GM23338 (cell line): ENCODE measurements around the gene SUCLG2. TPM values are rescaled to one million over a fixed set of nuclear protein-coding genes. Genes with fewer than 3 reads are reported as not detected.
A peak's percentile ranks its signal among the peaks of the same experiment; 100 is the strongest.

Experiments
- ATAC-seq: fragments of 200-7000 bp; cut with Tn5 transposase; 3 replicates; pipeline ENCODE4 v1.9.1; 2020
- DNase-seq: peaks from one replicate; pipeline ENCODE4 v3.0.0-alpha.2; 2015; ENCODE audit warnings: low spot score
- H2AFZ ChIP-seq: fragments of 200-600 bp; sonication (generic); 2 replicates; pipeline ENCODE4 v1.8.0; 2016; ENCODE audit warnings: antibody characterized with exemption, mild to moderate bottlenecking, moderate library complexity
- H3F3A ChIP-seq: fragments of 200-600 bp; sonication (generic); replicated peaks from 2 replicates; pipeline ENCODE4 v1.8.0; 2017; ENCODE audit warnings: antibody characterized with exemption, mixed run types, low read depth
- H3K27ac ChIP-seq: fragments of 200-600 bp; sonication (generic); 2 replicates; pipeline ENCODE4 v1.6.1; 2016; ENCODE audit warnings: low read depth
- H3K27me3 ChIP-seq: fragments of 200-600 bp; sonication (generic); 2 replicates; pipeline ENCODE4 v1.8.0; 2016; ENCODE audit warnings: mild to moderate bottlenecking, mixed run types, moderate library complexity; ENCODE audit not compliant: insufficient read depth
- H3K36me3 ChIP-seq: fragments of 200-600 bp; sonication (generic); 2 replicates; pipeline ENCODE4 v1.8.0; 2016; ENCODE audit warnings: mild to moderate bottlenecking; ENCODE audit not compliant: insufficient read depth
- H3K4me1 ChIP-seq: fragments of 200-600 bp; sonication (generic); 2 replicates; pipeline ENCODE4 v1.8.0; 2016; ENCODE audit warnings: mild to moderate bottlenecking, moderate library complexity; ENCODE audit not compliant: insufficient read depth
- H3K4me2 ChIP-seq: fragments of 200-600 bp; sonication (generic); 2 replicates; pipeline ENCODE4 v1.7.1; 2017; ENCODE audit warnings: mixed run types
- H3K4me3 ChIP-seq: fragments of 200-600 bp; sonication (generic); 2 replicates; pipeline ENCODE4 v1.6.1; 2016; ENCODE audit warnings: mixed run types
- H3K79me2 ChIP-seq: fragments of 200-600 bp; sonication (generic); replicated peaks from 2 replicates; pipeline ENCODE4 v1.8.0; 2017; ENCODE audit warnings: mild to moderate bottlenecking; ENCODE audit not compliant: insufficient read depth
- H3K9me2 ChIP-seq: fragments of 200-600 bp; sonication (generic); 2 replicates; pipeline ENCODE4 v1.8.0; 2017; ENCODE audit not compliant: insufficient read depth
- H4K20me1 ChIP-seq: fragments of 200-600 bp; sonication (generic); replicated peaks from 2 replicates; pipeline ENCODE4 v1.8.0; 2017; ENCODE audit warnings: mild to moderate bottlenecking; ENCODE audit not compliant: insufficient read depth
- H3K27ac Mint-ChIP-seq: 2 replicates; pipeline ENCODE4 v1.8.0; 2020; ENCODE audit warnings: inconsistent platforms, mild to moderate bottlenecking, moderate library complexity, mixed read lengths
- H3K27me3 Mint-ChIP-seq: 3 replicates; pipeline ENCODE4 v1.8.0; 2022; ENCODE audit warnings: low read depth, mild to moderate bottlenecking, moderate library complexity, mixed read lengths, inconsistent platforms; ENCODE audit not compliant: insufficient read depth, poor library complexity
- H3K36me3 Mint-ChIP-seq: 3 replicates; pipeline ENCODE4 v1.8.0; 2021; ENCODE audit warnings: low read depth, mild to moderate bottlenecking, inconsistent platforms, moderate library complexity, mixed read lengths
- H3K4me1 Mint-ChIP-seq: 3 replicates; pipeline ENCODE4 v1.8.0; 2020; ENCODE audit warnings: mild to moderate bottlenecking, inconsistent platforms, mixed read lengths
- H3K4me3 Mint-ChIP-seq: 3 replicates; pipeline ENCODE4 v1.8.0; 2021; ENCODE audit warnings: moderate library complexity, mild to moderate bottlenecking, inconsistent platforms, mixed read lengths
- H3K9me3 Mint-ChIP-seq: 3 replicates; pipeline ENCODE4 v1.8.0; 2020; ENCODE audit warnings: moderate library complexity, mild to moderate bottlenecking, inconsistent platforms, mixed read lengths
- CREB1 ChIP-seq: fragments of 250-450 bp; sonication (Bioruptor Pico); IDR thresholded peaks from 2 replicates; pipeline ENCODE4 v1.5.0; 2020; ENCODE audit warnings: low read depth, mild to moderate bottlenecking, moderate library complexity
- CTCF ChIP-seq, 2 experiments: fragments of 200-600 bp in 1 of 2; sonication (generic) in 1 of 2; conservative IDR thresholded peaks; 2 replicates each; pipeline versions ENCODE4 v1.5.1 to v1.6.1; 2016 to 2017; ENCODE audit warnings: antibody characterized with exemption in 2 of 2, low read depth in 2 of 2, mild to moderate bottlenecking in 2 of 2, moderate library complexity in 1 of 2
- ETS1 ChIP-seq: IDR thresholded peaks from 2 replicates; pipeline ENCODE4 v1.6.1; 2016; ENCODE audit warnings: antibody characterized with exemption
- EZH2 ChIP-seq: fragments of 200-600 bp; sonication (generic); IDR thresholded peaks from one replicate; pipeline ENCODE4 v1.8.0; 2017; ENCODE audit warnings: antibody characterized with exemption, mild to moderate bottlenecking, low read depth; ENCODE audit not compliant: unreplicated experiment
- EZH2phosphoT487 ChIP-seq: fragments of 200-600 bp; sonication (generic); IDR thresholded peaks from one replicate; pipeline ENCODE4 v1.8.1; 2018; ENCODE audit warnings: antibody characterized with exemption; ENCODE audit not compliant: unreplicated experiment
- JUNB ChIP-seq: IDR thresholded peaks from one replicate; pipeline ENCODE4 v1.6.1; 2016; ENCODE audit warnings: antibody characterized with exemption; ENCODE audit not compliant: unreplicated experiment
- NANOG ChIP-seq: IDR thresholded peaks from 2 replicates; pipeline ENCODE4 v1.6.1; 2016; ENCODE audit warnings: antibody characterized with exemption, borderline replicate concordance
- POLR2AphosphoS5 ChIP-seq: IDR thresholded peaks from 2 replicates; pipeline ENCODE4 v1.6.1; 2016; ENCODE audit warnings: antibody characterized with exemption, low read depth
- STAT1 ChIP-seq: IDR thresholded peaks from one replicate; pipeline ENCODE4 v1.6.1; 2016; ENCODE audit warnings: antibody characterized with exemption; ENCODE audit not compliant: unreplicated experiment
- ZNF114 ChIP-seq: fragments of 250-450 bp; sonication (Bioruptor Pico); IDR thresholded peaks from 2 replicates; pipeline ENCODE4 v1.5.0; 2020; ENCODE audit warnings: mild to moderate bottlenecking, moderate library complexity
- ZNF331 ChIP-seq: fragments of 250-450 bp; sonication (Bioruptor Pico); IDR thresholded peaks from 2 replicates; pipeline ENCODE4 v1.5.0; 2020; ENCODE audit warnings: low read depth, mild to moderate bottlenecking, moderate library complexity
- ZNF462 ChIP-seq: fragments of 250-450 bp; sonication (Bioruptor Pico); IDR thresholded peaks from 2 replicates; pipeline ENCODE4 v1.5.0; 2020; ENCODE audit warnings: mild to moderate bottlenecking, moderate library complexity
- polyA plus RNA-seq: library from polyadenylated mRNA; unstranded; fragments of >200 nt; fragmentation: Nextera tagmentation; extraction: Ambion mirVana; gene quantifications from 2 replicates; pipeline ENCODE4 v1.2.1, GENCODE V29; 2016
- total RNA-seq: library from RNA; depleted of rRNA; stranded (reverse); fragments of >200 nt; shearing (Covaris generic); gene quantifications from 2 replicates; pipeline ENCODE4 v1.2.3, GENCODE V29; 2014
- TF ChIP-seq, protein P1 (sequence below): IDR thresholded peaks from one replicate; pipeline ENCODE4 v1.6.1; 2018; ENCODE audit warnings: antibody characterized with exemption; ENCODE audit not compliant: unreplicated experiment

The SUCLG2 gene
- total and polyA plus RNA-seq, 2 experiments from 2014 or later: 29.3 to 39.0 TPM

GRCh38 chr3:67630666-67631362 is 23.6 kb downstream of the SUCLG2 start:
- H3K9me2 ChIP-seq: no peaks in the 10 kb centered on the region
- H2AFZ ChIP-seq: no peak overlapping the region
- peaks cover 30% of the 10 kb centered on the region for H3K4me1 ChIP-seq
- DNase-seq (peak; percentile 35), ATAC-seq (peak; percentile 82)
- no peak overlapping the region for H3K4me3 Mint-ChIP-seq
- no peaks in the 10 kb centered on the region for H3K27me3 ChIP-seq
- peaks cover 8% of the 10 kb centered on the region; the same call in 2 of the 3 replicates for H3K36me3 Mint-ChIP-seq
- H3K79me2 ChIP-seq: peaks cover 28% of the 10 kb centered on the region
- H3K27ac Mint-ChIP-seq: no peak overlapping the region
- H3K4me3 ChIP-seq: no peak overlapping the region
- H4K20me1 ChIP-seq: no peaks in the 10 kb centered on the region
- H3K27me3 Mint-ChIP-seq: peaks cover 1% of the 10 kb centered on the region
- H3K36me3 ChIP-seq: no peaks in the 10 kb centered on the region
- H3K4me2 ChIP-seq: 0 out of 2 replicates have a peak overlapping the region, but pooled peaks have one; percentile 22
- 0 out of 2 replicates have a peak overlapping the region, but pooled peaks have one; percentile 26 for H3K27ac ChIP-seq
- TF ChIP-seq ZNF462 (CRISPR knock-in tag): no peak
- TF ChIP-seq POLR2AphosphoS5: no peak
- TF ChIP-seq CTCF (conservative IDR thresholded peaks at IDR 0.05; ENCODE audit: low read depth in 2 of 2): no peak
- TF ChIP-seq, protein P1, sequence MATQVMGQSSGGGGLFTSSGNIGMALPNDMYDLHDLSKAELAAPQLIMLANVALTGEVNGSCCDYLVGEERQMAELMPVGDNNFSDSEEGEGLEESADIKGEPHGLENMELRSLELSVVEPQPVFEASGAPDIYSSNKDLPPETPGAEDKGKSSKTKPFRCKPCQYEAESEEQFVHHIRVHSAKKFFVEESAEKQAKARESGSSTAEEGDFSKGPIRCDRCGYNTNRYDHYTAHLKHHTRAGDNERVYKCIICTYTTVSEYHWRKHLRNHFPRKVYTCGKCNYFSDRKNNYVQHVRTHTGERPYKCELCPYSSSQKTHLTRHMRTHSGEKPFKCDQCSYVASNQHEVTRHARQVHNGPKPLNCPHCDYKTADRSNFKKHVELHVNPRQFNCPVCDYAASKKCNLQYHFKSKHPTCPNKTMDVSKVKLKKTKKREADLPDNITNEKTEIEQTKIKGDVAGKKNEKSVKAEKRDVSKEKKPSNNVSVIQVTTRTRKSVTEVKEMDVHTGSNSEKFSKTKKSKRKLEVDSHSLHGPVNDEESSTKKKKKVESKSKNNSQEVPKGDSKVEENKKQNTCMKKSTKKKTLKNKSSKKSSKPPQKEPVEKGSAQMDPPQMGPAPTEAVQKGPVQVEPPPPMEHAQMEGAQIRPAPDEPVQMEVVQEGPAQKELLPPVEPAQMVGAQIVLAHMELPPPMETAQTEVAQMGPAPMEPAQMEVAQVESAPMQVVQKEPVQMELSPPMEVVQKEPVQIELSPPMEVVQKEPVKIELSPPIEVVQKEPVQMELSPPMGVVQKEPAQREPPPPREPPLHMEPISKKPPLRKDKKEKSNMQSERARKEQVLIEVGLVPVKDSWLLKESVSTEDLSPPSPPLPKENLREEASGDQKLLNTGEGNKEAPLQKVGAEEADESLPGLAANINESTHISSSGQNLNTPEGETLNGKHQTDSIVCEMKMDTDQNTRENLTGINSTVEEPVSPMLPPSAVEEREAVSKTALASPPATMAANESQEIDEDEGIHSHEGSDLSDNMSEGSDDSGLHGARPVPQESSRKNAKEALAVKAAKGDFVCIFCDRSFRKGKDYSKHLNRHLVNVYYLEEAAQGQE: no peak
- TF ChIP-seq STAT1: no peak
- TF ChIP-seq EZH2: no peak
- no peak for TF ChIP-seq ETS1
- TF ChIP-seq EZH2phosphoT487: no peak
- no peak for TF ChIP-seq NANOG
- TF ChIP-seq ZNF331 (CRISPR knock-in tag): no peak
- no peak for TF ChIP-seq ZNF114 (CRISPR knock-in tag)
- no peak for TF ChIP-seq JUNB
- no peak for TF ChIP-seq CREB1 (CRISPR knock-in tag)
- H3K4me1 Mint-ChIP-seq: peaks cover 26% of the 10 kb centered on the region
- no peaks in the 10 kb centered on the region for H3K9me3 Mint-ChIP-seq
- H3F3A ChIP-seq: no peaks in the 10 kb centered on the region
